Parathyroid adenoma (tissue), 2 donors: Measurements from ENCODE around the gene COL26A1.

Source experiments
- H2AFZ ChIP-seq: fragments of 300-600 bp; sonication (generic); one replicate; pipeline ENCODE4 v1.7.0; 2017; ENCODE audit warnings: antibody characterized with exemption, mild to moderate bottlenecking
- H3K27ac ChIP-seq: fragments of 300-600 bp; sonication (generic); one replicate; pipeline ENCODE4 v1.7.0; 2017
- H3K27me3 ChIP-seq: fragments of 300-600 bp; sonication (generic); one replicate; pipeline ENCODE4 v1.7.0; 2017; ENCODE audit warnings: low read length; ENCODE audit not compliant: control insufficient read depth, insufficient read depth
- H3K36me3 ChIP-seq: fragments of 300-600 bp; sonication (generic); one replicate; pipeline ENCODE4 v1.7.0; 2017; ENCODE audit warnings: low read length; ENCODE audit not compliant: control insufficient read depth, insufficient read depth
- H3K4me1 ChIP-seq: fragments of 300-600 bp; sonication (generic); one replicate; pipeline ENCODE4 v1.7.0; 2017; ENCODE audit warnings: control low read depth
- H3K4me2 ChIP-seq: fragments of 300-600 bp; sonication (generic); one replicate; pipeline ENCODE4 v1.7.0; 2017; ENCODE audit warnings: low read length
- H3K4me3 ChIP-seq: fragments of 300-600 bp; sonication (generic); one replicate; pipeline ENCODE4 v1.7.0; 2017; ENCODE audit warnings: low read depth, low read length
- H3K79me2 ChIP-seq: fragments of 300-600 bp; sonication (generic); one replicate; pipeline ENCODE4 v1.7.0; 2017; ENCODE audit warnings: control low read depth
- H3K9ac ChIP-seq: fragments of 300-600 bp; sonication (generic); one replicate; pipeline ENCODE4 v1.7.0; 2017; ENCODE audit warnings: mild to moderate bottlenecking
- H3K9me3 ChIP-seq: fragments of 300-600 bp; sonication (generic); one replicate; pipeline ENCODE4 v1.7.0; 2017; ENCODE audit warnings: low read length; ENCODE audit not compliant: control insufficient read depth
- TF ChIP-seq, protein P1 (sequence below): fragments of 300-600 bp; sonication (generic); IDR thresholded peaks from one replicate; pipeline ENCODE4 v1.7.0; 2017; ENCODE audit warnings: antibody characterized with exemption, mild to moderate bottlenecking
- donor health status: primary hyperparathyroidism.

The COL26A1 gene

DNA sequence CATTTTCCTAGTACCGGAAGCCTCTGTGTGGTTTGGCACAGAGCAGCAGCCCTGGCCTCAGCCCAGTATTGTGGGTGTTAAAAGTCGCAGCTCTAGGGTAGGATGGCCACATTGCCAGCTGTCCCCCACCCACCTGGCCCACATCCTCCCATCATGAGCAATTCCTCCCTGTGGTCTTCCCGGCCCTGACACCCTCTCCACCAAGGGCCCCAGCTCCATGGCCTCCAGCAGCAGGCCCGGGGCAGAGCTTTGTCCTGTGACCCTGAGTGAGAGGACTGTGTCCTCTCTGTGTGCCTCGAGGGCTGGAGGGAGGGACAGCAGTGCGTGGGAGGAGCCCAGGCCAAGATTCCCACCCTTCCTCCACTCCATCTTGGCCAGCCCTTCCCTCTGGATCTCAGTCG, 172.7 kb downstream of the COL26A1 start:
- TF ChIP-seq, protein P1, sequence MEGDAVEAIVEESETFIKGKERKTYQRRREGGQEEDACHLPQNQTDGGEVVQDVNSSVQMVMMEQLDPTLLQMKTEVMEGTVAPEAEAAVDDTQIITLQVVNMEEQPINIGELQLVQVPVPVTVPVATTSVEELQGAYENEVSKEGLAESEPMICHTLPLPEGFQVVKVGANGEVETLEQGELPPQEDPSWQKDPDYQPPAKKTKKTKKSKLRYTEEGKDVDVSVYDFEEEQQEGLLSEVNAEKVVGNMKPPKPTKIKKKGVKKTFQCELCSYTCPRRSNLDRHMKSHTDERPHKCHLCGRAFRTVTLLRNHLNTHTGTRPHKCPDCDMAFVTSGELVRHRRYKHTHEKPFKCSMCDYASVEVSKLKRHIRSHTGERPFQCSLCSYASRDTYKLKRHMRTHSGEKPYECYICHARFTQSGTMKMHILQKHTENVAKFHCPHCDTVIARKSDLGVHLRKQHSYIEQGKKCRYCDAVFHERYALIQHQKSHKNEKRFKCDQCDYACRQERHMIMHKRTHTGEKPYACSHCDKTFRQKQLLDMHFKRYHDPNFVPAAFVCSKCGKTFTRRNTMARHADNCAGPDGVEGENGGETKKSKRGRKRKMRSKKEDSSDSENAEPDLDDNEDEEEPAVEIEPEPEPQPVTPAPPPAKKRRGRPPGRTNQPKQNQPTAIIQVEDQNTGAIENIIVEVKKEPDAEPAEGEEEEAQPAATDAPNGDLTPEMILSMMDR, result no peak
- no peaks in the 10 kb centered on the region for H3K4me1 ChIP-seq
- H2AFZ ChIP-seq, result no peak overlapping the region
- no peaks in the 10 kb centered on the region for H3K9me3 ChIP-seq
- no peak overlapping the region for H3K4me3 ChIP-seq
- no peak overlapping the region for H3K9ac ChIP-seq
- H3K4me2 ChIP-seq, result no peak overlapping the region
- H3K27me3 ChIP-seq, result no peaks in the 10 kb centered on the region
- H3K36me3 ChIP-seq, result no peaks in the 10 kb centered on the region
- no peaks in the 10 kb centered on the region for H3K79me2 ChIP-seq
- no peak overlapping the region for H3K27ac ChIP-seq

DNA sequence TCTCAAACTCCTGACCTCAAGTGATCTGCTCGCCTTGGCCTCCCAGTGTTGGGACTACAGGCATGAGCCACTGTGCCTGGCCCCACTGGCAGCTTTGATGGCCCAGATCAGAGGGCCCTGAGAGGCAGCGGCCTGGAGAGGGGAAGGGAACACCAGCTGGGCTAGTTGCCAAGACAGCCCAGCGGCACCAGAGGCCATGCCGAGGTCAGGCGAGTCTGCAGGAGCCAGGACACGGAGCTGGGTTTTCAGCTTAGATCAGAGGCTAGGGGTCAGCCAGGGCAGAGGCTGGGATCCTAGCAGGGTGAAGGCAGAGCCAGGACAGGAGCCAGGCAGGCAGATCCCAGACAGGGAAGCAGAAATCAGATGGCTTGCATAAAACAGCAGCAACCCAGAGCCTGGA, 173.6 kb downstream of the COL26A1 start:
- Histone ChIP-seq H3K79me2 (no peaks in the 10 kb centered on the region), H2AFZ (no peak overlapping the region), H3K9ac (no peak overlapping the region), H3K27me3 (no peaks in the 10 kb centered on the region), H3K4me3 (no peak overlapping the region), H3K27ac (no peak overlapping the region), H3K36me3 (no peaks in the 10 kb centered on the region), H3K9me3 (no peaks in the 10 kb centered on the region), H3K4me1 (no peaks in the 10 kb centered on the region), H3K4me2 (no peak overlapping the region)
- TF ChIP-seq, protein P1, result no peak

DNA sequence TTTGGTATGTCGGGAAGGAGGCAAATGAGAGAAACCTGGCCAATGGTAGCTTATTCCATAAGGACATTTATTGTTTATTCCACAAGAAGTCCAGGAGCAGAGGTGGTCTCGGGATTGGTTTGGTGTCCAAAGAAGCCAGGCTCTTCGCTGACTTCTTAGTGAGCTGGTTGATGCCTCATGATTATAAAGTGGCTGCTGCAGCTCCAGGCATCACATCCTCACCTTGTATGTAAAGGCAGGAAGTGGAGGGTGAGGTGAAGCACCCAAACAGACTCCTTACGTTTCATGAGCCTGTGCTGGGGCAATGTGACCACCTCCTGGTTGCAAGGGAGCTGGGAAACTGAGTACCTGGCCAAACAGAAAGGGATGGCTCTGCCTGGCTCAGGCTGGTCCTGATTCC, 174.0 kb downstream of the COL26A1 start:
- H2AFZ ChIP-seq, result no peak overlapping the region
- H3K27ac ChIP-seq, result no peak overlapping the region
- H3K9me3 ChIP-seq, result no peaks in the 10 kb centered on the region
- no peak overlapping the region for H3K9ac ChIP-seq
- no peaks in the 10 kb centered on the region for H3K79me2 ChIP-seq
- H3K4me3 ChIP-seq, result no peak overlapping the region
- no peaks in the 10 kb centered on the region for H3K27me3 ChIP-seq
- no peaks in the 10 kb centered on the region for H3K4me1 ChIP-seq
- TF ChIP-seq, protein P1, result no peak
- no peaks in the 10 kb centered on the region for H3K36me3 ChIP-seq
- no peak overlapping the region for H3K4me2 ChIP-seq

DNA sequence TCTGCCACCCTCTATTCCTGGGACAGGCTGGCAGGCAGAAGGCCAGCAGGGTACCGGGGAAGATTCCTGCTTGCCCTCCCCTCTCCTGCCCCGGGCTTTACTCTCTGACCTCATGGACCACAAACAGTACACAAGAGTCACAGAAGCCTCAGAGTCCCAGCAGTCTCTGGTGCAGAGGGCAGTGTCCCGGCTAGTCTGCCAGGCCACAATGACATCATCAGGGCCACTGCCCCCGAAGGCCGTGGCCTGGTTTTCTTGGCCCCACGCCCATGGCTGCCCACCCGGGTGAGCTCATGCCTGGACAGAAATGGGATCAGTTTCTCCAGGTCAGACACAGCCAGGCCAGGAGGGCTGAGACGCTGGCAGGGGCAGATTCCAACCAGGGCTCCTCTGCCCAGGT, 174.5 kb downstream of the COL26A1 start:
- no peaks in the 10 kb centered on the region for H3K4me1 ChIP-seq
- TF ChIP-seq, protein P1, result no peak
- no peaks in the 10 kb centered on the region for H3K36me3 ChIP-seq
- no peak overlapping the region for H3K4me3 ChIP-seq
- no peaks in the 10 kb centered on the region for H3K9me3 ChIP-seq
- no peak overlapping the region for H3K9ac ChIP-seq
- H3K79me2 ChIP-seq, result no peaks in the 10 kb centered on the region
- no peaks in the 10 kb centered on the region for H3K27me3 ChIP-seq
- H3K27ac ChIP-seq, result no peak overlapping the region
- H3K4me2 ChIP-seq, result no peak overlapping the region
- H2AFZ ChIP-seq, result no peak overlapping the region

DNA sequence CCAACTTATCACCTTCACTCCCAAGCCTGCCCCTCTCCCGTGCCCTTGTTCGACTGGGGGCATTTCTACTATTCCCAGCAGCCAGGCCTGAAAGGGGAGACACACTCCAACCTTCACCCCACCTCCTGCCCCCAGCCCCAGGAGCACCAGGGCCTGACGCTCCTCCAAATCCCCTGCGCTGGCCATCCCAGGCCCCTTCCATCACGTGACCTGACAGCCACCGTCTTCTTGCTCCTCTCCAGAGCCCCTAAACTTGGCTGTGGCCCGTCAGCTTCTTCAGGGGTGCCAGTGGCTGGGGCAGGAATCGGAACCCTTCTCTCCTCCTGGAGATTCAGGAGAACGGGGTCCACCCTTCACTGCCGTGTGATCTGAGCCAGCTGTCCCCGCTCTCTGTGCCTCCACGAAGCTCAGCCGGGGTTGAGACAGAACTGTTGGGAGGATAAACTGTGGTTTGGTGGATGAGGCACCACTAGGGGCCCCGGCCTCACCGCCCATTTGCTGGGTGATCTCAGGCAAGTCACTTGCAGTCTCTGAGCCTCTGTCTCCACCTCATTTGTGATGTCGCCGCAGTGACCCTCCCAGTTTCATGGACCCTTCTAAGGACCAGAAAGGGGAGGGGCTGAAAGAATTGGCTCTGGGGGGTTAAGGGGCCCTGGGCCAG, 175.4 kb downstream of the COL26A1 start:
- no peak overlapping the region for H3K9ac ChIP-seq
- H3K4me3 ChIP-seq, result no peak overlapping the region
- TF ChIP-seq, protein P1, result no peak
- no peaks in the 10 kb centered on the region for H3K27me3 ChIP-seq
- H3K79me2 ChIP-seq, result no peaks in the 10 kb centered on the region
- H3K9me3 ChIP-seq, result no peaks in the 10 kb centered on the region
- H3K4me2 ChIP-seq, result no peak overlapping the region
- no peaks in the 10 kb centered on the region for H3K36me3 ChIP-seq
- no peak overlapping the region for H3K27ac ChIP-seq
- no peaks in the 10 kb centered on the region for H3K4me1 ChIP-seq
- H2AFZ ChIP-seq, result no peak overlapping the region
